GM19035 (cell line): Measurements from ENCODE around the gene SGMS1.

Experiments
- ATAC-seq: cut with Tn5 transposase; IDR thresholded peaks from one replicate; pipeline ENCODE4 v1.9.1; 2021; ENCODE audit not compliant: unreplicated experiment

Gene SGMS1

DNA sequence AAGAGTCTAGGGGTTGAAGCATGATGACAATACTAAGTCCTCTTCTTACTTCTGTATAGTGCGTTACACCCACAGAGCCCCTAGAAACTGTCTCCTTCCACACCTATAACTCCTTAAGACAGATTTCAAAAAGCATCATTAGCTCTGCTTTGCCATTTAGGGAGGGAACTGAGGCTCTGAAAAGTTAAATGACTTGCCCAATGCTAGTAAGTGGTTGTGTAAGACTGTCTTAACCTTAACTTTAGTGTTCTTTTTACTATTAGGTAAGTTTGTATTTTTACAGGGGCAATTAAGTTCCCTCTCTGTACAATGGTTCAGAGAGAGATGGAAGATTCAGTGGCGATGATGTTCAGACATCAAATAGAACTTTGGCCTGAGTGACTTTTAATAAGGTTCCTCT lies 299.7 kb downstream of the SGMS1 start:
- no peak for ATAC-seq

DNA sequence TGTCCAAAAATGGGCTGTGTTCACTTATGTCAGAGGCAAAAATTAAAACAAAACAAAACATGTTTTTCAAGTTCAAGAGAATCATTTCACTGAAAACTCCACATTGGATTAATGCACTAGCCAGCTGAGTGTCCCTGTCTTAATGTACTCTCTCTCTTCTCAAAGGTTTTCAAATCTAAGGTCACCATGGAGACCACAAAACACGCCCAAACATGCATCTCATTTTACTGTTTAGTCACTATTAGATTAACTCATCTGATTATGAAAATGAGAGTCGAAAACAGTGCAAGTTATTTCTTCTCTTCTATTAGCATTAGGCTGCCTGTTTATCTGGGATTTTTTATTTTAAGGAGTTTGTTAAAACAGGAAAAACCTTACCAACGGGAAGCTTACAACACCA lies 301.7 kb downstream of the SGMS1 start:
- ATAC-seq: no peak

DNA sequence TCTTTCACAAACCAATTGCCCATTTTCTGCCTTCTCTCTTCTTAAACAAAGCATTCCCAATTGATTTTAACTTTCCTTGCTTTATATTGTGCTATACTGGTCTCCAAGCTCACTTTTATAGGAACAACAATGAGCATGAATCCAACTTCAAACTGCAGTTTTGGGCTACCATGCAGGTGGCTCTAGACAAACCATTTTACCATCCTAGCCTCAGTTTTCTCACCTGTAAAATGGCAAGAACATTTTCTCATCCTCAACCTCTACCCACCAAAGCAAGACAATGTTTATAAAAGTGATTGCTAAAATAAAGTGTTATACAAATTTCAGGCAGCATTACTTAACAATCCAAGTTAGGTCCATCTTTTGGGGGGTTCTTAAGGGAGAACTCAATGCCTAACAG lies 305.6 kb downstream of the SGMS1 start:
- no peak for ATAC-seq

DNA sequence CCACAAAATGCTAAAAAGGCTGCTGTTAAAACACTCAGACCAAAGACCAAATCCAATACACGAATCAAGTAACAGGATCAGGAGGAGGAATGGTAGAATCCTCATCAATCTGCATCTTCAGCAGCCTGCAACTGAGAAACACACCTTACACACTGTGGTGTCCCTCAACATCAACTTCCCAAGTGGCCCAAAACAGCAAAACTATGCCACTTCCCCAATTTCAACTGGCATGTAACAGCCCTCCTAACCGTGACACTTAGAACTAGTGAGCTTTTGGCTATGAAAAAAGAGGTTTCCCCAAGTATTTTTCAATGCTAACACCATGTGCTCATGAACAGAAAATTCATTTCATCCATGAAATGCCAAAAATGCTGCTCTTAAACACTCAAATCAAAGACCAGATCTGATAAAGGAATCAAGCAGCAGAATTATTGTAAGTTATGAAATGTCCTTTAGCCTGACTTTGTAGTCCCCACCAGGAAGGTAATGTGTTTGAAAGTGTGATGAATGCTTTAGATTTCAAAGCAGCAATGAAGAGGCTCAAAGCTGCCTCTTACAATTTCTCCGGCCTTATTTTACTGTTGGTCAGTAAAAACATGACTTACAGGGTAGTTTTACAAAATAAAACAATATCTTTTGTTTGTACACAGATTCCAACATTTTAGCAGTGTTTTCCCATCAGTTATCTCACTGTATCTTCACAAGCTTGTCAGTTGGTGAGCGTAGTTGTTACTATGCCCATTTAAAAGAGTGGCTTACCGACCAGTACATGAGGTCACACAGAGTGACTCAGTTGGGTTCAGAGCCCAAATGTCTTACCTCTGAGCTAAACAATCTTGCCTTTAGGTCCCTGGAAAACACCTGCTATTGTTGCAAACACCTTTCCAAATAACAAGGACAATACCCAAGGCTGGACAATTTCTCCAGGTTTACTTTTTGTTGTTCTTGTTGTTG lies 306.8 kb downstream of the SGMS1 start:
- no peak for ATAC-seq

DNA sequence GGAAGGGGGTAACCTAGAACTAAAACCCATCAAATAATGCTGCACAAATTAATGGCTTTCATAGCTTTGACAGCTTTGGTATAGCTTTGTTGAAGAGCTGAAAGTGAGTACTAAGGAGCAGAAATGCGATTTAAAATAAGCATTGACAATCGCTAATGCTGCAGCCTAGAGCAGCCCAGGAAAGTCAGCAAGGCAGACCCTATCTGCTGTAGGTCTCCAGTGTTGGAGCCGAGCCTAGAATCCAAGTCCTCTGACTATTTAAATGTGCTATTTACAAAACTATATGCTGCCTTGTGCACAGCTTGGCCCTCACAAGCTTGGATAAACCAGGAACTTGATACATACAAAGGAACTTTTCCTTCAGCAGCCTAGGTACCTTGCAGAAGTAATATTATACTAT lies 307.6 kb downstream of the SGMS1 start:
- ATAC-seq: no peak

DNA sequence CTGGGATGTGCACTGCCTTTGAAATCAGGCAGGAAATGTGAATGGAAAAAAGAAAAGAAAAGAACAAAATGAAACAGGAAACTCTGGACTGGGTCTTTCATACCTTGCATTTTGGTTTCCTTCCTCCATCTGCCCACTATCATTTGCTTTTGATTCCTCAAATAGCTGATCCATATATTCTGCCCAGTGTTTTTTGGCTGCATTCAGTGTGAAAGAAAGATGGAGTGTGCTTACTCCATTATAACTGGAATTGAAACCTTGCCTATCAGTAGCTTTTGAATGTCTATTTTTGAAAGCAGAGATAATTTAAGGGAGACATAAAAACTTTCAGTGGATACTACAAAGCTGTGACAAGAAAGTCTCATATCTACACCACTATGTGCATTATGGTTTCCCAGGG lies 308.3 kb downstream of the SGMS1 start:
- no peak for ATAC-seq

DNA sequence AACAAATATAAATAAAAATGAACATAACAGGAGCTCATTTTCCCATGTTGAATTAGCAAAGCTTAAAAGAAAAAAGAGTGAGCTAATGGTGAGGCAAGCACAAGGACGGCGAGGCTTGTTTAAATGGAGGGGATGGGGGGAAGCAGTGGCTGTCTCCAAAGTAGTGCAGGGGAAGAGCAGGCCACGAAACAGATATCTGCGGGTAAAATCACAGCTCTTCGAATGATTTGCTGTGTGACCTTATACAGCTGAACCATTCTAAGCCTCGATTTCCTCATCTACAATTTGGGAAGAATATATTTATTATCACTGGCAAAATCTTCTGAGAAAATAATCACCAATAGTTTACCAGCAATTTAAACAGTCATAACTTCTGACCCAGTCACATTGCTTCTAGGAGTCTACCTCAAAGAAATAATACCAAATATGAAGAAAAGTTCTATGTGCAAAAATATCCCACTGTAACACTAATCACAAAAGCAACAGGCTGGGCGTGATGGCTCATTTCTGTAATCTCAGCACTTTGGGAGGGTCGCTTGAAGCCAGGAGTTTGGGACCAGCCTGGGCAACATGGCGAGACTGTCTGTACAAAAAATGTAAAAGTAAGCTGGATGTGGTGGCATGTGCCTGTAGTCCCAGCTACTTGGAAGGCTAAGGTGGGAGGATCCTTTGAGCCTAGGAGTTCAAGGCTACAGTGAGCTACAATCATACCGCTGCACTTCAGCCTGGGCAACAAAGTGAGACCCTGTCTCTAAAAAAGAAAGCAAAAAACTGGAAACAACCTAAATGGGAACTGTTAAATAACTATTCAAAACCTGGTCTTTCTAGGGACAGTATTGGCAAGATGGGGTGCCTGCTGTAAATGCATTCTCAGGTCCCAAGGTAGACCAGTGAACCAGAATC lies 309.3 kb downstream of the SGMS1 start:
- no peak for ATAC-seq

DNA sequence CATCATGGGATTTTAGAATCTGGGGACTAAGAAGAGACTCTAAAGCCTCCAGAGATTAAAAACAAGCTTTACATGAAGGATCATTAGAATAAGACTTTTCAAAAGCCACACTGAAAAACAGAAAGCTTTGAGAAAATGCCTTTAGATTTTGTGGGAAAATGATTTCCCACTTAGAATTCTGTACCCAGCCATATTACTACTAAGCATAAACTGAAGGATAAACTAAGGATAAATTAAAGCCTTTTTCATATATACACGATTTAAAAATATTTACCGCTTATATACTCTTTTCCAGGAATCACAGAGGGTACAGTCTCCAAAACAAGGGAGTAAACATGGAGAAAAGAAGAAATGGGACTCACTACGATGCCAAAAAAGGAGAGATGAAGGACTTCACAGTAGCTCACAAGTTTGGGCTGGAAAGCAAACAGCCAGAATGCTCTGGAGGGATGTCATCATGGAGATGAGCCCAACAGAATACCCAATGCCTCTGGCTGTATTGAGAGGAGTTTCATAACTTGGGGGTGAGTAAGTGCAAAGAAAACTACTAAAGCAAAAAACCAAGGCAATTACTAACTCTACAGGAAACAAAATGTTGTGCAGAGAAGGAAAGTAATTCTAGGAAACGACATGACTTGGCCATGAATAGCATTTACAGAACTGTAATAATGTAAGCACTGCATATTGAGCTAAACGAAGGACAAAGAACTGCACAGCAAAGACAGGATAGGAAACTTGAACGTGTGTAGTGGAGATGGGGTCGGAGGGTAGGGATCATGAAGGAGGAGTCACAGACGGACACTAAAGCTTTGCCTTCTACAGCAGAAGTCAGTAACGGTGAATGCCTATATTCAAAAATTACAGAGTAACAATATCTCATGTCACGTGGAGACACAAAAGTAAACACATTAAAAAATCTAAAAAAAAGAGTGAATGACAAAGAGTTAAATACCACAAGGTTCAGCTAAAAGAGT lies 311.0 kb downstream of the SGMS1 start:
- ATAC-seq: no peak

DNA sequence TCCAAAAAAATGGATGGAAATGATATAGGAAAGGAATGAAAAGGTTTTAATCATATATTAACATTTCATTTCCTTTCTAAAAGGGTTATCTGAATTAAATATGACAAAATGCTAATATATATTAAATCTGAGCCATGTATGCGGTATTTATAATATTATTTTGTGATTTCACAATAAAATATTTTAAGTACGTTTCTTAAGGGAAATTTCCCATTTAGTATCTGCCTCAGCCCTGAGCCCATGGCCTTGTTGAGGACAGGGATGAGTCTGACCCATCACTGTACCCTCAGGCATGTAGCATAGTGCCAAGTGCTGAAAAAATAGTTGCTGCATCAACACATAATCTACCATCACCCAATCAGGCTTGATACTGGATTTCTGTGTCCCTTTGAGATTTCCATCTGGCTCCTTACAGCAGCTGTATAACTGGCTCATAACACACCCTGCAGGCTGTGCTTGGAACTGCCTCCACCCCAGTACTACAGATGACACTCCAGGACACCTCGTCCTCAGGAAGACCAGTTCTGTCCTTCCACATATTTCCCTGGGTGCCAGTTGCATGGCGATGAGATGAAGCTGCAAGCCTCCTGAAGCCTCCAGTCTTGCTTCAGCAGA lies 313.1 kb downstream of the SGMS1 start:
- peak; percentile 72 for ATAC-seq

DNA sequence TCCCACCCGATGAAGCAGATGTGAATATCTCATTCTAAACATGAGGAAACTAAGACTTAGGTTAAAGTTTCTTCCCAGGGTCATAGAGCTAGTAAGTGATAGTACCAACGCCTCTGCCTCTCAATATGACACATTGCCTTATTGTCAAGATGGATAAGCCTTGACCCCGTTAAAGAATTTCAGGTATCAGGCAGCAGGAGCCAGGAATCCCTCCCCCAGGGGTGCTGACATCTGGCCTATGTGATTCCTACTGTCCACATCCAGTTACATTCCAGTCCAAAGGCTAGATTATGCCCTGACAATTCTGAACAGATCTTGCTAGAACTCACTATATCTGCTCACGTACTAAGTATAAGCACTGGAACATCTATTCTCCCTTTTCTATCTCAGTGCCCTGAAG lies 314.4 kb downstream of the SGMS1 start:
- no peak for ATAC-seq

DNA sequence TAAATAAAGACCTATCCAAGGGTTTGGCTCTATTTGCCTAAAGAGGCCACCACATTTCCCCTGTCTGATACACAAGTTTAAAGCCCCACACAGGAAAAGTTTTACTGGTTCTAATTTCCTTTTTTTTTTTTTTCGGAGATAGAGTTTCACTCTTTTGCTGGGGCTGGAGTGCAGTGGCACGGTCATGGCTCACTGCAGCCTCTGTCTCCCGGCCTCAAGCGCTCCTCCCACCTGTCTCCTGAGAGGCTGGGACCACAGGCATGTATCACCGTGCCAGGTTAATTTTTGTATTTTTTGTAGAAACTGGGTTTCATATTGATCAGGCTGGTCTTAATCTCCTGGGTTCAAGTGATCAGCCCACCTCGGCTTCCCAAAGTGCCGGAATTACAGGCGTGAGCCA lies 319.1 kb downstream of the SGMS1 start:
- no peak for ATAC-seq

DNA sequence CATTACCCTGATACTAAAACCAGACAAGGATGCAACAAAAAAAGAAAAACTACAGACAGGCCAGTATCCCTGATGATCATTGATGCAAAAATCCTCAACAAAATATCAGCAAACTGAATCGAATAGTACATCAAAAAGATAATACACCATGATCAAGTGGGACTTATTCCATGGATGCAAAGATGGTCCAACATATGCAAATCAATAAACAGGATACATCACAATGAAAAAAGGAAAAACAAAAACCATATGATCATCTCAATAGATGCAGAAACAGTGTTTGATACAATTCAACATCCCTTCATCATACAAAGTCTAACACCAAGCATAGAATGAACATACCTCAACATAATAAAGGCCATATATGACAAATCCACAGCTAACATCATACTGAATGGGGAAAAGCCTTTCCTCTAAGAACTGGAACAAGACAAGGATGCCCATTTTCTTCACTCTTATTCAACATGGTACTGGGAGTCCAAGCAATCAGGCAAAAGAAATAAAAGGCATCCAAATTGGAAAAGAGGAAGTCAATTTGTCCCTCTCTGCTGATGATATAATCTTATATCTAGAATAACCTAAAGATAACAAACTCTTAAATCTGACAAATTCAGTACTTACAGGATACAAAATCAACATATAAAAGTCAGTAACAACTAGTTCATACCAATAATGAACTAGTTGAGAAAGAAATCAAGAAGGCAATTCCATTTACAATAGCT lies 323.6 kb downstream of the SGMS1 start:
- ATAC-seq: no peak

DNA sequence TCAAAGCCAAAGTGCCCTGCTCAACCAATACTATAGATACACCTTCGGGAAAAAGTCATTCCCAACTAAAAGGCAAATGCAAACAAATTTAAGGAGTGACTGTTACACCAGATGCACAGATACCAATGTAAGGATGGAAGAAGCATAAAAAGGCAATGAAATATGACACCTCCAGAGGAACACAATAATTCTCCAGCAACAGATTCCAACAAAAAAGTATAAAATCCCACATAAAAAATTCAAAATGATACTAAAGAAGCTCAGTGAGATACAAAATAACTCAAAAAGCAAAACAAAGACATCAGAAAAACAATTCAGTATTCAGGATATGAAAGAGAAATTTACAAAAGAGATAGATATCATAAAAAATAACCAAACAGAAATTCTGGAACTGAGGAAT lies 328.4 kb downstream of the SGMS1 start:
- ATAC-seq: no peak

DNA sequence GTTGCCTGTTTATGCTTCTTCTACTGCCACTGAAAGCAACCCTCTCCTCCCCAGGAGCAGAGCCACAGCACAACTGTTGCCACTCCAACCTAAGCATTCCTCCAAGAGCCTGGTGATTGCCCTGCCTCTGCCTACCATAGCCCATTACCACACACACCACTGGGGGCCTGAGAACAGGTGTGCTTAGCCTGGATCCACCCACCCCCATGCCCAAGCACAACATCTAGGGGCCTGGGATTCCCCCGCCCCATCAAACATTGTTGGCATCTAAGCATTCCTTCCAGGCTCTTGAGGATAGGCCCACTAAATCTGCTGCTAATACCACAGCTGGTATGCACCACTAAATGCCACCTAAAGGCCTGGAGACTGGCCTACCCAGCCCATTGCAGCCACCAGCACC lies 329.2 kb downstream of the SGMS1 start:
- ATAC-seq: no peak

DNA sequence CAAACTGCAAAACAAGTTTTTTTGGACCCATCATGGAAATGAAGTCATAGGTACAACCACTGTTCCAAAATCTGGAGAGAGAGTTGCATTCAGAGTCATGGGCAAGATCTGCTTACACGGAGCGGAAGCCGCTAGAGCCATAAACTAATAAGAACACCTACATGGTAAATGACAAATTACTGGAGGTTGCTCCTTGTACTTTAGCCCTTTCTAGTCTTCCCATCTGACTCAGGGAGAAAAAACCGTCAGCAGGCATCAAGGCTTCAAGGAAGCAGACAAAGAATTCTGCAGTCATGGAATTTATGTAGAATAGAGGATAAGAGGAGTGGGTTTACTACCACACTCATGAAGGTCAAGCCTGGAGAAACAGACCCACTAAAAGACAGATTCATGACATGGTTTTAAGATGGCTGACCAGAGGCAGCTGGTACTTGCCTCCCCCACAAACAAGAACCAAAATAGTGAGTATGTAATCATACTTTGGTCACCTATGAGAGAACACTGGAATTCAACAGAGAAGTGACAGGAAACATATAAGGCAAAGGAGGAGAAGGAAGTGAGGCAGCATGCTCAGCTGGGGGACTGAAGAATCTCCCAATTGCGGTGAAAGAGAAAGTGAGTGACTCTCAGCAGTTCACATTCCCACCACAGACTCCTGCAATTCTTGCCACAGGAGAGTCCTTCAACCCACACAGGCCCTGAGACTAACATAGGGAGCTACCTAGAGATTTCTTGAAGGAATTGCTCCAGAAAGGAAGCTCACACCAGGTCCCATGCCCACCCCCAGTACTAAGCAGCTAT lies 330.0 kb downstream of the SGMS1 start:
- no peak for ATAC-seq

DNA sequence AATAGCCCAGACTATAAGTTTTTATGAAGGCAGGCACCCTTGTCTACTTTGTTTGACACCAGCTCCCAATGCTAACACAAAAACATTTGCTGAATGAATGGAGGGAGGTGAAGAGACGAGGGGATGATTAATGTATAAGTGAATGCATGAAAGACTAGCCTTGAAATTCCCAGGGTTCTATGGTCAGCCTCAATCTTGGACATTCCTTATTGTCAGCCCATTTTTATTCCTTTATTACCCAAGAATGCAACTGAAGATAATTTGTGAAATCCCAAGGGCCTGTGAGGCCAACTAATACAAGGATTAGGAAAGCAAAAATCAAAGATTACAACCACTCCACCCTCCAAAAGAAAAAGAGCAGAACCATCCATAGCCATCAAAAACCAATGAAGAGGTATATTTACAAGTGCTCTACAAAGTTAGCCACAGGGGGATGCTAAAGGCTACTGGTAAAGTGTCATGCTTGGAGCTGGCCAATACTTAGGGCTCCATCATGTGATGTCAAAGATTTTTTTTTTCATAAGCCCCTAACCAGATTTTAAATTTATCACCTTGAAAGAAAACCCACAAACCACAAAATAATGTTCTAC lies 332.4 kb downstream of the SGMS1 start:
- ATAC-seq: no peak

DNA sequence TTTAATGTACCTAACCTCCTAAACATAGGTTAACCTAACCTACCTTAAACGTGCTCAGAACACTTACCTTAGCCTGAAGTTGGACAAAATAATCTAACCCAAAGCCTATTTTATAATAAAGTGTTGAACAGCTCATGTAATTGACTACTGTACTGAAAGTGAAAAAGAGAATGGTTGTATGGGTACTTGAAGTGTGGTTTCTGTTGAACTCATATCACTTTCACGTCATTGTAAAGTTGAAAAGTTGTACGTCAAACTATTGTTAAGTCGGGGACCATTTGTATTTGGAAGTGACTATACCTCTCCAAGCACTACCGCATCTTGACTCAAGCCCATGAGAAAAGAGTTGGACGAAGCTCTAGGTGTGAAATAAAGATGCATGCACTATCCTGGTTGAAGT lies 334.6 kb downstream of the SGMS1 start:
- ATAC-seq: no peak

DNA sequence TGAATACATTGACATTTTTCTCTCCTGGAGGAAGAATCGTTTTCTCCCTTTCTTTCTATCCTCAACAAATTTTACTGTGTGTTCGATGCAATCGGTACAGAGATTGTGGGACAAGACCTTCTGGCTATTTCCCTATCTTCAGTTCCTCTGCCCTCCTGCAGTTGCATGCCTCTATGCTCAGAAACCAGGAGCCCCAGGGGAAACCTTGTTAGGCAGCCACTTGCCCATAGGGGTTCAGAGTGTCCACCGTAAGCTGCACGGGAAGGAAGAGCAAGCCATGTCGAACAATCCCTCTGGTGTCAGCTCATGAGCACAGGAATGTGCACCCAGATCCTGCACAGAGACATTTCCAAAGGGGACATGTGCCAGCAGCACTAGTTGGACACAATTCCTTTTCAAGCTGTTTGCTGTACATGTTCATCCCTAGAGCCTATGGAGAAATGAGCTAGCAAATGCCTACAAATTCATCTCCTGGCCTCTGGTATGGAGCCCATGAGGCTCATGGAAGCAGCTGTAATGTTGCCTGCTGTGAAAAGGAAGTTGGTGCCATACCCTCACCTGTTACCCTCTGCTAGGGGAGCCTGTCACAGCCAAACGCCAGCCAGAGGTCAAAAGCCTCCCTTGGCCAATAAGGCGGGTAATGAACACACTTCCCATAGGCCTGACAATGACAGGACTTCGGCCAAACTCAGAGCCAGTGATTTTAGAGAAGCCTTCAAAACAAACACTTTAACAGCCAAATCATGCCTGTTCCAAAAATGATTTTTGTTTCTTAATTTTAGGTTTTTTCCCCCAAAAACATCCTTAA lies 336.6 kb downstream of the SGMS1 start:
- ATAC-seq: no peak
